Neural cell (in vitro differentiated cells): ENCODE results near the gene LEF1.

Experiments used
- CTCF ChIP-seq: fragments of 450-650 bp; IDR thresholded peaks from 2 replicates; pipeline ENCODE4 v1.5.1; 2014; ENCODE audit warnings: antibody characterized with exemption, mild to moderate bottlenecking, moderate library complexity; ENCODE audit not compliant: poor library complexity, severe bottlenecking
- EP300 ChIP-seq: fragments of 450-650 bp; conservative IDR thresholded peaks from 2 replicates; pipeline ENCODE4 v1.6.1; 2014; ENCODE audit warnings: antibody characterized with exemption, mild to moderate bottlenecking, moderate library complexity; ENCODE audit not compliant: poor library complexity, severe bottlenecking
- REST ChIP-seq: IDR thresholded peaks from 2 replicates; pipeline ENCODE4 v1.6.1; 2012; ENCODE audit warnings: borderline replicate concordance

GRCh38 chr4:108045687-108046024 lies 123.1 kb downstream of the LEF1 start:
- TF ChIP-seq REST (no peak), CTCF (no peak), EP300 (no peak)
